Measurements from ENCODE around the gene NEDD4L.
"Not testable (repeated sequence)": the region's sequence is repeated elsewhere in the genome, so short reads cannot be mapped to it uniquely, and the experiment has no call there.

NEDD4L gene

GRCh38 chr18:58158459-58158858 lies 114.4 kb downstream of the NEDD4L start:
- DNase-seq = no peak

GRCh38 chr18:58161659-58162058 lies 117.6 kb downstream of the NEDD4L start:
- DNase-seq = no peak

GRCh38 chr18:58162127-58162526 lies 118.1 kb downstream of the NEDD4L start:
- DNase-seq = no peak

- no peak for DNase-seq
These were observed 119.1 kb downstream of the NEDD4L start for GRCh38 chr18:58163004-58163590.

- DNase-seq = no peak
These were observed 122.3 kb downstream of the NEDD4L start for GRCh38 chr18:58166278-58166844.

- no peak for DNase-seq
These were observed 123.0 kb downstream of the NEDD4L start for GRCh38 chr18:58167073-58167472.

GRCh38 chr18:58168221-58168620 lies 124.2 kb downstream of the NEDD4L start:
- DNase-seq = no peak

GRCh38 chr18:58168993-58169392 lies 125.0 kb downstream of the NEDD4L start:
- DNase-seq = no peak

- no peak for DNase-seq
These were observed 125.4 kb downstream of the NEDD4L start for GRCh38 chr18:58169472-58169871.

- not testable (repeated sequence) for DNase-seq
These were observed 126.0 kb downstream of the NEDD4L start for GRCh38 chr18:58170036-58170435.

- DNase-seq = no peak
These were observed 128.0 kb downstream of the NEDD4L start for GRCh38 chr18:58172031-58172430.

GRCh38 chr18:58174285-58174684 lies 130.3 kb downstream of the NEDD4L start:
- no peak for DNase-seq

GRCh38 chr18:58175122-58175785 lies 131.2 kb downstream of the NEDD4L start:
- no peak for DNase-seq

- DNase-seq = no peak
These were observed 131.8 kb downstream of the NEDD4L start for GRCh38 chr18:58175786-58176176.

GRCh38 chr18:58177004-58177717 lies 133.1 kb downstream of the NEDD4L start:
- no peak for DNase-seq

GRCh38 chr18:58177896-58178470 lies 134.0 kb downstream of the NEDD4L start:
- DNase-seq = no peak

GRCh38 chr18:58178511-58178910 lies 134.5 kb downstream of the NEDD4L start:
- no peak for DNase-seq

GRCh38 chr18:58180172-58180571 lies 136.1 kb downstream of the NEDD4L start:
- DNase-seq = no peak

- DNase-seq = no peak
These were observed 136.8 kb downstream of the NEDD4L start for GRCh38 chr18:58180738-58181353.

GRCh38 chr18:58181988-58182387 lies 138.0 kb downstream of the NEDD4L start:
- no peak for DNase-seq

- DNase-seq = no peak
These were observed 139.2 kb downstream of the NEDD4L start for GRCh38 chr18:58183226-58183625.

- DNase-seq = no peak
These were observed 142.4 kb downstream of the NEDD4L start for GRCh38 chr18:58186258-58186948.

All from NCI-H1048 (cell line).